Islet of Langerhans (tissue), 1 donor: ENCODE results near the gene LSS.

ENCODE experiments used
- FAIRE-seq: peaks from one replicate; lab custom pipeline; 2011; peaks lifted over from hg19 to GRCh38; lab: Jason Lieb, UNC

The LSS gene

DNA sequence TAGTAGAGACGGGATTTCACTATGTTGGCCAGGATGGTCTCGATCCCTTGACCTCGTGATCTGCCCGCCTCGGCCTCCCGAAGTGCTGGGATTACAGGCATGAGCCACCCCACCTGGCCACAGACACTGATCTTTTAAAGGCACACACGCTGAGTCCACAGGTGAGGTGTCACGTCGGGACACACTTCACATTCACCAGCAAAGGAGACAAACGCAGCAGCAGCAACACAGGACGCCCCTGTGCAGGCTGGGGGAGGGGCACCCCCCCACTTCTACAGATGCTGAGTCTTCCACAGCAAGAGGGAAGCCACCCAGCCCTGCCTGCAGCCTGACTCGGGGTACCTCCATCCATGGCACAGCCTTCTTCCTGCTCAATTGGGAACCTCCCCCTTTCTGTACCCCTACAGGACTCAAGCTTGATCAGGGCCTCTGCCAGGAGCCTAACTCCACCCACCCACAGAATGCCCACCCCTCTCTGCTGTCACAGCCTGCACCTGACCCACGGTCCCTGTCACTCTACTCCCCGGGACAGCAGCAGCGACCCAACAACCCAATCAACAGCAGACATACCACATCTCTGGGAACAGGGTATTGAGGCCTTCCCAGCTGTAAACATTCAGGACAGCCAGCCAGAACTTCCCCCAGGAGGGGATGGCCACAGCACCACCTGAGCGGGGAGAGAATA is 9.5 kb downstream of the LSS start:
- FAIRE-seq = no peak

DNA sequence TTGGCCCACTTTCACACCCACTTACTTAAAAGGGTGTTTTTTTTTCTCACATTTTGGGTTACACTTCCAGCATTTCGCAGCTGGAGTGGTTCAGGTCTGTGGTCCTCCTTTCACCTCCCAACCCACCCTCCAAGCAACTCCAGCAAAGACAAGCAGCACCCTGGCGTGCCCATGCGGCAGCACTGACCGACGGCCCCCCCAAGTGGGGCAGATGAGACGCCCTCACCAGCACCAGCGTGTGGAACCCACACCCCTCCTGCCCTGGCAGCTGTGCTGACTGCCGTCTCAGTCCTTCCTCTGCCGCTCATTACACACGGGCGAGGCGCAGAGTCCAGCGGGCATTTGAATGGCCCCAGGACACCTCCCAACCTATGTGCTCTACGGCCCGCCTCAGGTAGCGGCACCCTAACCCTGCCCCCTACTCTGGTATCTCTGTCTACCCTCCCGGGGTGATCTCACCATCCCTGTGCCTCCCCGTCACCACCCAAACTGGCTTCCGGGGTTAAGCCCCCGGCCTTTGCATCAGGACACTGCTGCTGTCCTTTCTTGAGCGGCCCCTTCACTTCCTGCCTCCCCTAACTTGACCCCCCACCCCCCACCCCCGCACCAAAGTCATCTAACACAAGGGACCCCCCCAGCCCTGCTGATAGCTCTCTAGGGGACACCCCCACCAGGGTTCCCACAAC is 10.9 kb downstream of the LSS start:
- no peak for FAIRE-seq

DNA sequence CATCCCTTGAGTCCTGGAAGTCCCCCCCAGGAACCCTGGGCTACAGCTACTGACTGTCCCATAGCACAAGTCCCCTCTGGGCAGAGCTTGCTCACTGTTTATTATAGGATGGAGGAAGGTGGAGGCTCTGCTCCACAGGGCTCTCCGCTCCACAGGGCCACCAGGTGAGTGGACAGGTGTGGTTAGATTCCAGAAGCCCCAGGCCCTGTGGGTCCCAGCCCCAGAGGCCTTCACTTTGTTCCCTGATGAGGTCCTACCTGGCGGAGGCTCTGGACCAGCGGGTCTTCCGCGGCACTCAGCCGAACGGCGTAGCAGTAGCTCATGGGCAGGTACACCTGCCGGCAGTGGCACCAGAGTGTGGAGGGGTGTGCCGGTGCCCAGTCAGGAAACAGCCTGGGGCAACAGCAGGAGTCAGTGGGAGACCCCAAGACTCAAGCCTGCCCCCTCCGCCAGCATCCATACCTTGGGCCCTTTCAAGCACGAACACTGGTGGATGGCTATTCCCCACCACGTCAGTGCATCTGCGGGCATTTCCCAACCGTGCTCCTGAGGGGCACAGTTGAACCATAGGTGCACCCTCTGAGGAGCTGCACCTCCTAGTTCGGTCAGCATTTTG is 12.3 kb downstream of the LSS start:
- no peak for FAIRE-seq

DNA sequence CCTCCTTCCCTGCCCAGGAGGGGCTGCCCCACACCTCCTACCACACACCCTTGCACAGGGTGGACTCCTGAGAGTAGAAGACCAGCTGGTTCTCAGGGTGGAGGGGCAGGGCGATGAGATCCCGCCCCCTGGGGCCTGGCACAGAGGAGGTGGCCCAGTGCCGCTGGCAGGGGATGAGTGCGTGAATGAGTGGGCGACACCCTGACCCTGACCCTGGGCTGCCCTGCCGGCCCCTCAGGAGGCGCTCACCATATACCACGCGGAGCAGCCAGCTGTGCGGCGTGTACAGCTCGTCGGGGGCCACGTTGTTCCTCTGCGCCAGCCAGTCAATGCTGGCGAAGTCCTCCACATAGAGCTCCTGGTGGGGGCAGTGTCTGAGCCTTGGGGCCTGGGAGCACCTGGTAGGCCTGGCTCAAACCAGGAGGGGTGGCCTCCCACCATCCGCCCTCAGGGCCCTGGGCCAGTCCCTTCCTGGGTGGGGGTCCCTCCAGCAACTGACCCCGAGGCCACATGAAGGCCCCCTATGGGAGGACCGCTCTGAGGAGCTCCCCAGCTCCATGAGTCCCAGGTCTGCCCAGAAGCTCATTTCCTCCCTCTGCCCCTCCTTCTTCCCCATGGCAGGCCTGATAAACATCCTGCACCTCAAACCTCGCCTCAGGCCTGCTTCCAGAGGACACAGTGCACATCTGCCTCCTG is 13.0 kb downstream of the LSS start:
- no peak for FAIRE-seq

DNA sequence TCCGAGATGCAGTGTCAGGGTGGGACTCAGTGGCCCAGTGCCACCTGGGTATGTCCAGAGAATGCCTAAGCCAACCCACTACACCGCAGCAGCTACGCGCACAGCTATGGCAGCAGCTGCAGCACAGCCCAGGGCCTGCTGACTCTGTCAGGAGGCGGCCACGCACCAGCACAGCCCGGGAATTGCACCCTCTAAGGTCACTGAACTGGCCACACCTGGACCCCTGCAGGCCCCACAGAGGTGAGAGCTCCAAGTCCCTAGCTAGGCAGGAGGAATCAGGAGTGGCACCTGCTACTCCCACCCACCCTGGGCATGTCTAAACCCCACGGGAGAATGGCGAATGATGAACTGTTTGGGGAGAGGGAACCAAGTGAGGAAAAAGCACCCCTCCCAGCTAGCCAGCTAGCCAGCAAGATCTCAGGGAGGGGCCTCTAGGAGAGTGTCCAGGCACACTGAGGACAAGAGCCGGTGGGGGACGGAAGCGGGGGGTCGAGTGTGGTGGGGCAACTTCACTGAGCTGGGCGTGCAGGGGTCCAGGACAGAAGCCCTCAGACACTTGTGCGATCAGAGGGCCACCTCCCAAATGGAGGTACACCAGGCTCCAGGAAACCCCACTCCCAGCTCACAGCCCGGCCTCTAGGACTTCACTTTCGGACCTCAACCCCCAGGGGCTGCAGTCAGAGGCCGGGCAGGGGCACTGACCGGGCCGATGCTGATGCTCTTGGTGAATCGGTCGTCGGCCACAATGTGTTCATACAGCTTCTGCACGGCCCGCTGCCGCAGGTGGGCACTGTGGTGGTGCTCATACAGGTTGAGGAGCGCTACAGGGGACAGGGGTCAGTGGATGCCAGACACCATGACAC is 13.9 kb downstream of the LSS start:
- FAIRE-seq = no peak

DNA sequence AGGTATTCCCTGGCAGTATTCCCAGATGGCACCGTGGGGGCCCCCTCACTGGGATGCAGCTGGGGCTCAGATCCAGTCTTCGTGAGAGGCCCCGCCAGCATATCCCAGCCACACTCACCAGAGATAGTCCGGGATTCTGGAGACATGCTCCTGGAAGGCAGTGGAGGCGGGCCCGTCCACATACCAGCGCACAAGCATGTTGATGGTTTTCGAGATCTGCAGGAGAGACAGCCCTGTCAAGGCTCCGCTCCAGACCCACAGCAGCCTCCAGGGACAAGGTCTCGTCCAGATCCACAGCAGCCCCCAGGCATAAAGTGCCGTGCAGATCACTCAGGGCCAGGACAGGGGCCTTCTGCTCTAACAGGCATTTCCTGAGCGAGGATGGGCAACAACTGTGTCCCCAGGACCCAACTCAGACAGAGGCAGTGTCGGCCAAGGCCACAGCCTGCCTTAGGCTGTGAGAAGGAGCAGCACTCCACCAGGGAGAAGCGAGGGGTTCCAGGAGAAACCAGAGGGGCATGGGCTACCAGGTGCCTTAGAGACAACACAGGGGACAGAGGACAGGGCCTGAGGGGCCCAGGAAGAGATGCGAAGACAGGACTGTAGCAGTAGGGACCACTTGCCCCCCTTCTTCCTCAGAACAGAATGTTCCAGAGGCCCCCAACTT is 14.8 kb downstream of the LSS start:
- no peak for FAIRE-seq

DNA sequence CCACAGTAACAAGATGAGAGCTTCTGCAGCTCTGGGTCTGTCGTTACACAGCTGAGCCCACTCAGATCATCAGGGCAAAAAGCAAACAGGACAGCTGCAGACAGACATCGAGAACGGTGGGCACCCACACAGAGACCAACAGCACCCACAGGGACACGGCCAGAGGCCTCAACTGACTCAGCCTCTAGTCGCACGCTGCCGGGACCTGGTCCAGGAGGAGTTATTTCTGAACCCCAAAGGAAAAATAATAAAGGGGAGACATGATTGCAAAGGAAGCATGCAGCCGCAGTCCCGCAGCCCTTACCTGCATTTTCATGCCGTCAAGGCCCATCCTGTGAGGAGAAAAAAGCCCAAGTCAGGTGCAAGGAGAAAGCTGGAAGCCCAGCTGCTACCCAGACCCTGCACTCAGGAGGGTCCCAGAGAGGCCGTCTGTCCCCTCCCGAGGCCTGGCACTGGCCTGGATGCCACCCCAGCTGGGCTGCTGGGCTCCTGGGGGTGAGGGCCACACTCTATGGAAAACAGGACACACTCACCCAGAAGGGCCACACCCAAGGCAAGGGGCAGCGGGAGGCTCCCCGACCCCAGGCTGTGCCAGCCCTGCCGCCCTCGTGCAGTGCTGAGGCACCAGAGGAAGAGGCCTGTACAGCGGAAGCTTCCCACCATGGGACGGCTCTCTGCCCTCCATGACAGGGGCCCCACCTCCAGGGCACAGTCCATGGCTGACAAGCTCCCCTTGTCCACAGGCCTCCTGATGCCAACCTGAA is 15.7 kb downstream of the LSS start:
- FAIRE-seq = no peak

DNA sequence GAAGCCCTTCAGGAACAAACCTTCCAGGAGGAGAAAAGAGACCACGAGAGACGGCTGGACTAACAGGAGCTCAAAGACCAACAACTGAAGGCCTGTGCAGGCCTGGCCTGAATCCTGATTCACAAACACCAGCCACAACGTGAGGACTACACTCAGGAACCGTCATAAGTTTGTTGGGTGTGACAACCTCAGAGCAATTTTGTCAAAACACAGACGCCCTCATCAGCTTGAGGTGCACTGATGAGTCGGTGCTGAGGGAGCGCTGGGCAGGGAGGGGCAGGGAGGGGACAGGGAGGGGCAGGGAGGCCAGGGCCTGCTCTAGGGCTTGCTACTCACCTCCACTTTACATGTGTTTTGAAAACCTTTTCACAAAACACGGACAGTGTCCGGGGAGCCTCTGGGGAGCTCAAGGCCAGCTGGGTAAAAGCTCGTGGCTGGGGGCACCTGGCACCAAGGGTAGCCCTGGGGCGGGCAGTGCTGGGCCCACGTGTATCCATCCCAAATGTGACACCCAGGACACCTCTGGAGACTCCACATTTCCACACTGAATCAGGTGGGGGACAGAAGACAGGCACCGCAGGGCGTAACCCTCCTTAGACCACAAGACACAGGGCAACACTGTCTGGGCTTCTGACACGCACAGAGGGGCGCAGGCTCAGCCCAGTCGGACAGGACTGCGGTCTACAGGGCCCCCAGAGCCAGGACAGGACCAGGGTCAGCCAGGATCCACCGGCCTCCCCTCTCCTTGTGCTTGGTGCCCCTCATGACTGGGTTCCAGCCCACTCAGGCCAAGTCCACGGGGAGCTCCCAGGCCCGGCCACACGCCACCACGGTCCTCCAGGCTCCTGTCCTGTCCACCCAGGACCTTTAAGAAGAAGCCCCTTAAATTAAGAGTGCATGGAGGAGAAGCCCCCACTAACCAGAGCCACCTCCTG is 16.5 kb downstream of the LSS start:
- FAIRE-seq = no peak

DNA sequence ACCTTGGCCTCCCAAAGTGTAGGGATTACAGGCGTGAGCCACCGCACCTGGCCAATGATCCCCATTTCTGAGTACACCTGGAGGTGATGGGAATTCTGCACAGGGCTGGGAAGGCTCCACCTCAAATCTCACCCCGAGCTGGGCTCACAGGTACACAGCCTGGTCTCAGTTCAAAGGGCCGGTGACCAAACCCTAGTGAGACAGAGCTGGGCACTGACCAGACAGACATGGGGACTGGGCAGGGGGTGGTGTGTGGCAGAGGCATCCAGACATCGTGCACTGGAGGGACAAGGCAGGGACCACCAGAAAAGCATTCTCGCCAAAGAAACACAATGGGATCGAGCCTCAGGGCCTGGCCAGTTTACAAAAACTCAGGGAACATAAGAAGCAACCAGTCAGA is 17.2 kb downstream of the LSS start:
- no peak for FAIRE-seq

DNA sequence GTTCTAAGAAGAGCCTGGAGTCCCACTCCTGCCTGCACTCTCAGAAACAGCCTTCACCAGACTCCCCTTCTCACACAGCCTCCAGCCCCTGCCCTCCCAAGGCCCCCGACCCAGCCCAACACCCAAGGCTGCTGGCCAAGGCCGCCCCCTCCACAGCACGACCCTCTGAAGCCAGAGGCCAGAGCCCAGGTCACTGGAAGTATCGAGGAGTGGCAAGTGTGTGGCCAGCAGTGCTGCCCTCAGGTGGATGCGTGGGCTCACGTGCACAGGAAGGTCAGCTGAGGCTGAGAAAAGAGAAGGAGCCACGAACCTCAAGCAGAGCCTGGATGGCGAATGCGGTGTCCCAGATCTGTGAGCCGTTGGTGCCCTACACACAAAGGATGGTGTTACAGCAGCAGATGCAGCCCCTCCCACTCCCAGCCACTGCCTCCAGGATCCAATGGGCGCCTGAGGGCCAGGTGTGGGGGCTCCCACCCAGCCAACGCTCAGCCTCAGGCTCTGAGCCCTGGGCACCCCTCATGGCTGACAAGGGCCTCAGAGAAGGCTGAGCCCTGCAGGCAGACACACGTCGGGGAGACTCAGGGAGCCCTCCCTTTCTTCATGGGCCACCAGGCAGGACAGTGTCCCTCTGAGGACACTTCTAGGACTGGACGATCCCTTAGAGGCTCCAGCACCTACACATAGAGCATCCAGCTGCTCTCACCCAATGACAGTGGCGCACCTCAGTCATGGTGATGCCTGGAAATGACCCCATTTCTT is 18.0 kb downstream of the LSS start:
- no peak for FAIRE-seq

DNA sequence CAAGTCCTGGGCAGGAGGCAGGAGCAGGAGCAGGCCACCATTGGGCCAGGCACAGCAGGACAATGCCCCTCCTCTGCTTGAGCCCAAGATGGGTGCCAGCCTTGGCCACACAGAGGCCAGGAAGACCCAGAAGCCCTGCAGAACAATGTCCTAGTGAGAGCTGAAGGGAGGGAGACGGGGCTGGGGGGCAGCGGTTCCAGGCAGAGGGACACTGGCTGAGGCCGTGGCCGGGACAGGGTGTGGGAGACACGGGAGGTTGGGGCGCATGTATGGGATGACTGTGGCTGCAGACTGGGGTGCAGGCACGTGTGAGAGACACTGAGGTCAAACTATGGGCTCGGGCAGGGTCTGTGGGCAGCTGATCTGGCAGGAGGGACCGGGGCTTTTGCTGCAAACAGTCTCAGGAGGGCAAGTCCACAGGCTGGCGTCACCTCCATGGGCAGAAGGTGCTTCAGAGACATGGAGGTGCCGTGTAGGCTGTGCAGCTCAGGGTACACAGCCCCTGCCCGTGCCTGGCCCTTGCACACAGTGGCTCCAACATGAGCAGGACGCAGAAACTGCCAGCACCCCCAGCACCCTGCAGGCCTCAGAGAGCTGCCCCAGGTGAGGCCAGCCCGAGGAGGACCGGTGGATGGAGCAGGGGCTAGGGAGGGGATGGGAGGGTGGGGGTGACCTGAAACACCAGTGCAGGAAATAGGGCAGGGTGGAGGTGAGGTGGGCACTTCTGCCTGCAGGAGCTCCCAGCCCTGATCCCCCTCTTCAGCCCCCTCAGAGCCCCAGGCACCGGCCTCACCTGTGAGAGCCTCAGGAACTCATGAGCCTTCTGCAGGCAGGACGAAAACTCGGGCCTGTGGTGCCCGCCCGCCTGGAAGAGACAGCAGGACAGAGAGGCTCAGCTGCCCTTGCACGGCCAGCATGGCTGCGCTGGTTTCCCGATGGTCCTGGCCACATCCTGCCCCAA is 19.5 kb downstream of the LSS start:
- FAIRE-seq = no peak

DNA sequence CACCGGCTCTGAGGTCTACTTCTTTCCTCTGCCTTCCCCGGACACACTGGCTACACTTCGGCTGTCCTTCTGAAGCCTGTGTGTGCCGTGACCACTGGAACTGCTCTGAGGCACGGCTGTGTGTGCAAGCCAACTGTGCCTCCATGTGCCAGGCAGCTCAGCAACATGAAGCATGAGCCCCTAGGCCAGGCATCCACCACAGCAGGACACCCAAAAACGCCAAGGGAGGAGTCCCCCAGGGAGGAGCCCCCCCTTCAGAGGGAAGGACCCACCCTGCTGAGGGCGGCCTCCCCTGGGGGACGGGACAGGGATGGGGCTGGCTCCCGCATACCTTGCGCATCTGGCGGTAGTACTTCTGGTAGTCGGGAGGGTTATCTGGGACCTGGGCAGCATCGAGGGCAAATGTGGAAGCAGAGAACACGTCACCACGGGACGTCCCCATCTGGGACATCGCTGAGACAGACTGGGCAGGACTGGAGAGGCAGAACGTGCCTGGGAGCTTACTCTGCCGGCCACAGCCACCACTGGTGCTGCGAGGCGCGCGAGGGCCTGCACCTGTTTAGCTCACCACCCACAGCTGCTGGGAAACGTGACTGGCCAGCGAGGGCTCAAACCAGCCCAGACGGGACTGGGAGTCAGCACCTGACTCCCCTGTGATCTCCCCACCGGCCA is 20.5 kb downstream of the LSS start:
- no peak for FAIRE-seq

DNA sequence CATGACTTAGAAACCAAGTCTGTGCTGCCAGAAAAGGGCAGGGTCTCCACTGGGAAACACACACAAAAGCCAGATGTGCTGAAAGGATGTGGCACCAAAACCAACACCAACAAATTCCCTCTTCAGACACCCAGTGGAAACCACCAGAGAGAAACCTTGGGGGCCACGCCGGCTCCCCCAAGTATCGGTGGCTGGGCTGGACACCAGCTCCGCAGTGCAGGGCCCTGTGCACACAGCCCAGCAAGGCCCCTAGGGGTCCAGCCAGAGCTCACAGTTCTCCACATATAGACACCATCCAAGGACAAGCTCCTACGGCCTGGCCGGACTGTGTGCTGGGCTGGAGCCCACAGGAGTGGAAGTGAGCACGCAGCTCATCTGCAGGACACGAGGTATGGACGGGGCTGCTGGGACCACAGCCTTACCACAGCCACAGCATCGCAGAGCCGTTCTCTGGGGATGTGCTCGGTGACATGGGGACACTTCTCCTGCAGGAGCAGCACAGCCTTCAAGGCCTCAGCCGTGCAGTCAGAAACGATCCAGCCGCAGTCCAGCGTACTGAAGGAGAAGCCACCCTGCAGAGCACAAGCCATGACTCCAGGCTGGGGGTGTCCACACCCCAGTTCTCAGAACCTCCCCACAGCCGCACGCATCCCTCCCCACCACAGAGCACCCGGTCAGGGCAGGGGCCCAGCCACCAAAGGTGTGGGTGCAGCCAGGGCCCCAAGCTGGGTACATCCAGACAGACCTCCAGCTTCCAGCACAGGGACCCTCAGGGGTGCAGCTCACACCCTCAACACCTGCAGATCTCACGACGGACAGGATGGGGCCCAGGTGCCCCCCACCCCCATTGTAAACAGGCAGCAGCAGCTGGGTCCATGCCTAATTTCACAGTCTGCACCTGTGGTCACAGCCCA is 21.3 kb downstream of the LSS start:
- no peak for FAIRE-seq

DNA sequence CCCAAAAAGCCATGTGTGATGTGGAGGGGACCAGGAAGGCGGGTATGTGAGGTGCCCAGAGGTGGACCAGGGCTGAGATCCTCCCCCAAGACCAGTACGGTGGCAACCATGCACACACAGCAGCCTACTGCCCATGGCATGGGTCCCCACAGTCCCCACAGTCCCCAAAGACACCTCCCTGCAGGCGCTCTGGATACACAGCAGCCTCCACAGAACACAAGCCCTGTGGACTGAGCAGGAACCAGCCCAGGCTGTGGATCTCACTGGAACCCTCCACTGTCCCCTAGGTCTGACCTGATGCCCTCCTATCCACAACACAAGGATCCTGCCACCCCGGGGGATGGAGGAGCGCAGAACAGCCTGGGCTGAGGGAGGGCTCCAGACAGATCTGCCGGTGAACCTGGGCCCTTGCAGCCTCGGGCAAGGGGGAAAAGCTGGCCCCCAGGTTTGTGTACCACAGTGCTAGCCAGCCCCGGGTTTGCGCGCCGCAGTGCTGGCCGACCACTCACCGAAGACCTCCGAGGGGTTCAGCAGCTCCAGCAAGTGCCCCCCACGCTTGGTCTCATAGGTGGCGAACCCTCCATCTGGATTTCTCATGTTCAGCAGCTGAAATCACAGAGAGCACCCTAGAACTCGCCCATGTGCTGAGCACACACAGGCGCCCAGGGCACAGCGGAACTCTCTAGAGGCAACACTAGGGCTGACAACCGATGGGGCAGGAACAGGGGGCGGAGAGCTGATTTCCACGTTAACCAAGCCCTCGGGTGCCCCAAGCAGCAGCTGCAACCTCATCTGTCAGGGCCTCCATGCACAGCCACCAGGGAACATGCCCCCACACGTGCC is 22.2 kb downstream of the LSS start:
- FAIRE-seq = no peak

DNA sequence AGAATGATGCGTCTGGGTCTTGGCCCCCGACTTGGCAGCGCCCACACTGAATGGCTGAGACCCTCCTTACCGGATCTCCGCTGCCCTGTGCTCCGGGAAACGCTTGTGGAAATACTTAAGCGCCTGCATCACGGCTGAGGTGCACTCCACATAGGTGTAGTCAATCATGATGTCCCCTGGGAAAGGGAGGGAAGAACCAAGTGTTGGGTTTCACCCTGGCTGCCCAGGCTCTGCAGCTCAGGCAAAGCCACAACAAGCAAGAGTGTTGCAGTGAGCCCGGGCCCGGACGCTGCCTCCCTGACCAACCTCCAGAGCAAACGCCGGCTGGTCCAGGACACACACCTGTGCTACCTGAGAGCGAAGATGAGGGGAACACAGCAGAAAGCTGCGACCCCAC is 22.8 kb downstream of the LSS start:
- no peak for FAIRE-seq
